Astrocyte of the cerebellum (primary cell): ENCODE data around the gene FGF16.
"Not testable (repeated sequence)": the region's sequence is repeated elsewhere in the genome, so short reads cannot be mapped to it uniquely, and the experiment has no call there.

Experiments
- DNase-seq: peaks from one replicate; pipeline ENCODE4 v3.0.0-alpha.2; 2011; ENCODE audit warnings: low read depth
- H3K4me3 ChIP-seq: 2 replicates; pipeline ENCODE4 v1.5.1; 2011; ENCODE audit warnings: mild to moderate bottlenecking, low read depth, low read length, moderate library complexity
- in situ Hi-C: cut with HindIII; loops from 2 replicates; pipeline ENCODE4 v1.10.0; 2017; ENCODE audit warnings: low sequenced_read_pairs
- TF ChIP-seq, protein P1 (sequence below): IDR thresholded peaks from 2 replicates; pipeline ENCODE4 v1.5.1; 2012; ENCODE audit warnings: low read length, low read depth, moderate library complexity, mild to moderate bottlenecking; ENCODE audit errors: missing control alignments

FGF16 gene

GRCh38 chrX:77453190-77453589 is 6.0 kb downstream of the FGF16 start:
- no peak overlapping the region for H3K4me3 ChIP-seq
- in situ Hi-C loops, result no loop called here
- TF ChIP-seq, protein P1, sequence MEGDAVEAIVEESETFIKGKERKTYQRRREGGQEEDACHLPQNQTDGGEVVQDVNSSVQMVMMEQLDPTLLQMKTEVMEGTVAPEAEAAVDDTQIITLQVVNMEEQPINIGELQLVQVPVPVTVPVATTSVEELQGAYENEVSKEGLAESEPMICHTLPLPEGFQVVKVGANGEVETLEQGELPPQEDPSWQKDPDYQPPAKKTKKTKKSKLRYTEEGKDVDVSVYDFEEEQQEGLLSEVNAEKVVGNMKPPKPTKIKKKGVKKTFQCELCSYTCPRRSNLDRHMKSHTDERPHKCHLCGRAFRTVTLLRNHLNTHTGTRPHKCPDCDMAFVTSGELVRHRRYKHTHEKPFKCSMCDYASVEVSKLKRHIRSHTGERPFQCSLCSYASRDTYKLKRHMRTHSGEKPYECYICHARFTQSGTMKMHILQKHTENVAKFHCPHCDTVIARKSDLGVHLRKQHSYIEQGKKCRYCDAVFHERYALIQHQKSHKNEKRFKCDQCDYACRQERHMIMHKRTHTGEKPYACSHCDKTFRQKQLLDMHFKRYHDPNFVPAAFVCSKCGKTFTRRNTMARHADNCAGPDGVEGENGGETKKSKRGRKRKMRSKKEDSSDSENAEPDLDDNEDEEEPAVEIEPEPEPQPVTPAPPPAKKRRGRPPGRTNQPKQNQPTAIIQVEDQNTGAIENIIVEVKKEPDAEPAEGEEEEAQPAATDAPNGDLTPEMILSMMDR, result no peak
- no peak for DNase-seq

GRCh38 chrX:77455437-77455836 is 8.2 kb downstream of the FGF16 start:
- H3K4me3 ChIP-seq, result no peak overlapping the region
- no peak for DNase-seq
- in situ Hi-C loops, result no loop called here
- TF ChIP-seq, protein P1, result no peak

GRCh38 chrX:77484045-77484444 is 36.9 kb downstream of the FGF16 start:
- in situ Hi-C loops, result no loop called here
- TF ChIP-seq, protein P1, result no peak
- DNase-seq, result no peak
- H3K4me3 ChIP-seq, result no peak overlapping the region

- TF ChIP-seq, protein P1, result no peak
- no peak overlapping the region for H3K4me3 ChIP-seq
- peak; percentile 2 for DNase-seq
- in situ Hi-C loops, result no loop called here
Measured at GRCh38 chrX:77493677-77494553, 46.7 kb downstream of the FGF16 start.

DNA sequence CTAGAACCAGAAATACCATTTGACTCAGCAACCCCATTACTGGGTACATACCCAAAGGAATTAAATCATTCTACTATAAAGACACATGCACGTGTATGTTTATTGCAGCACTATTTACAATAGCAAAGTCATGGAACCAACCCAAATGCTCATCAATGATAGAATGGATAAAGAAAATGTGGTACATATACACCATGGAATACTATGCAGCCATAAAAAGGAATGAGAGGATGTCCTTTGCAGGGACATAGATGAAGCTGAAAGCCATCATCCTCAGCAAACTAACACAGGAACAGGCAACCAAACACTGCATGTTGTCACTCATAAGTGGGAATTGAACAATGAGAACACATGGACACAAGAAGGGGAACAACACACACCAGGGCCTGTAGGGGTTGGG is 53.0 kb downstream of the FGF16 start:
- in situ Hi-C loops, result not testable (repeated sequence)

DNA sequence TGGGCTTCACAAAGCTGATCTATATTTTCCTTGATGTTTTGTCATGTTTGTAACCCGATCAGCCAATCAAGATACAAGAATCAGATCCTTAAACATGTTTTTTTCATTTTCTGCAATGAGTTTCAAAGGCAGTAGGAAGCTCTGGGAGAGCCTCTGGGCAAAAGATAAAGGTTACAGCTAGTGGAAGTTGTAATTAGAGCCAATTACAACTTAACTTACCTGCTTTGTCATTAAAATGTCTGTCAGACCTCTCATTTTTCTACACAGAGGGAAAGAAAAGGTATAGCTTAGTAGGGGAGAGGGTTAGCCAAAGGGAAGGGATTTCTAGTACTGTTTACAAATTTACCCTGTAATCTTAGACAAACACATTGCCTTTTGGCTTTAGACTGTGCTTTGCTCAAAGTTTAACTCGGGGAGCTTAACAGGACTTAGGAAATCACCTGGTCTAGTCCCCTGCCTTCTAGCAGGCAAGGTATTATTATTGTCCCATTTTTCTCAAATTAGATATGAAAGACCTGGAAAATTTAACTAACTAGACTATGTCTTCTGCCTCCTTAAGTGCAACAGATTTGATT is 55.8 kb downstream of the FGF16 start:
- in situ Hi-C loops, result no loop called here
- H3K4me3 ChIP-seq, result no peak overlapping the region
- TF ChIP-seq, protein P1, result no peak
- no peak for DNase-seq

More for the DNA sequence above, 53.0 kb downstream of the FGF16 start:
- not testable (repeated sequence) for DNase-seq, H3K4me3 ChIP-seq

DNA sequence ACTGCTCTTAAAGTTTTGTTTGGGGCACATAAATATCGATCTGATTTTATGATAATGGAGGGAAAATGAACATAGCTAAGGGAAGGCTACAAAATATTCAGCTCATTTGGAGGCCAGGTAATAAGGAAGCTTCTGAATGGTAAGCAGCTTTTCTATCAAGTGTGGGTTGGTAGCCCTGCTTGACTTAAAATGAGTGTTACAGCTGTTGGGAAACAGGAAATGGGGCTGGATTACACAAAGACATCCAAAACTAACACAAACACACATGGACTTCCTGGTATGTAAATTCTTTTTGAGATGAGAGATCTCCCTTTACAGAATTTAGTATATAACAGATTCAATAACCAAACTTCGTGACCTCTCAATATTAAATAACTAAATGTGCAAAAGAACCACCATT is 58.0 kb downstream of the FGF16 start:
- peak; percentile 5 for DNase-seq
- TF ChIP-seq, protein P1, result no peak
- no peak overlapping the region for H3K4me3 ChIP-seq
- in situ Hi-C loops, result no loop called here
